Stimulated activated CD4-positive, alpha-beta T cell treated with anti-CD3 and anti-CD28 coated beads, TNF-alpha, amount 100 ng/mL, for 1 hour (primary cell): ENCODE data around the gene NCOA6.

ENCODE experiments used
- DNase-seq, 3 donors: peaks; one replicate each; pipeline ENCODE4 v3.0.0-alpha.2; 2020; ENCODE audit warnings: low read depth in 3 of 3, low spot score in 1 of 3

NCOA6 gene

DNA sequence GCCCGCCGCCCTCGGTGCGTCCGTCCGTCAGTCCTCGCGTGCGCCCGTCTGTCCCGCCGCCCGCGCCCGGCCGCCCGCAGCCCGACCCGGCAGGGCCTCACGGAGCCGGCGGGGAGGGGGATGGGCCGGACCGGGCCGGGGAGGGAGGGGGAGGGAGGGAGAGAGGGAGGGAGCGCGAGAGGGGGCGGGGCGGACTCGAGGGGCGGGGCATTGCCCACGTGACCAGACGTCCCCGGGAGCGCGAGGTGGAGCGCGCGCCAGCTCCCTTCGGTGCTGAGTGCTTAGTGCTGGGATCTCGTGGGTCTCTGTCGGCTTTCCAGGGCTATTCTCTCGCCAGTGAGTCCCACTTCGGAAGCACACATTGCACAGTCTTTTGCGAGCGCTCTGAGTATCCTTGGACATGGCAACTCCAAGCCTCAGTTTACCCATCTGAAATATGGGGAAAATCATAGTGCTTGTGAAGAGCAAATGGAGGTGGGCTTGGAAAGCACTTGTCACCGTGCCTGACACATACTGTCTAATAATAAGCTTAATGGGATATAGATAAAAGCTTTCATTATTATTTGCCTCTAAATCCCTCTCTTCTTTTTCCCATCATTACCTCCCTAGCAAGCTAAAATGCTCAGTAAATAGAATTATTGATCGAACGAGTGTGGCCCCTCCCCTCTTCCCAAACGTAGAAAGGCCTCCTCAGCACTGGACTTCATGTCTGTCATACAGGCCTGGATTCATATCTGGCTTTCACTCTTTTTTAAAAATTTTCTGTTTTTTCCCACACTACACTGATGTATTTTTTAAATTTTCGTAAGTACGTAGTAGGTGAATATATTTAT lies at the start of gene NCOA6:
NCOA6 (minus strand) TSS at position 122 of the 833 bp plus-strand sequence. CDS start 43,296 bp downstream, outside the sequence.
- peak; percentile 68 to 90 (median 77) for DNase-seq

DNA sequence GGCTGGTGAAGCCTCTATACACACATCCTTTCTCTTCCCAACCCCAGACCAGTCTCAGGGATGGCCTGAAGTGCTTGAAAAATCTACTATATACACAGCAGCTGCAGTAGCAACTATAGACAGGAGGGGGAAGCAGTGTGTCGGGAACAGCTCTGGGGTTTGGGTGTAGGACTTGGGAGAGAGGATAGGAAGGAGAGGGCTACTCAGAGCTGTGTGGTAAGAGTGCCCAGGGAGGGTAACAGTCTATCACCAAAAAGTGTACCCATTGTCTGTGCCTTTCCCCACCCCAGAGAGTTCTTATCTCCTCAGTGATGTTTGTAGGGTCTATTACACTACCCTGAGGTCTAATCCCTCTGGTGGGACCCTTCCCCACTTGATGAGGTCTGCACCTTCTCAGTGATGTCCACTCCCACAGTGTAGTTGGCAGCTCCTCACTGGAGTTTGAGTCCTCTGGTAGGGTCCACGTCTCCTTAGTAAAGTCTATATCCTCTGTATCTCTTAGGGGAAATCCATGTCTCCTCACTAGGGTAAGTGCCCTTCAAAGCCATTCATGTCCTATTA lies 48.7 kb upstream of the NCOA6 start:
- peak in 1 of 3 donors; percentile 29 for DNase-seq

DNA sequence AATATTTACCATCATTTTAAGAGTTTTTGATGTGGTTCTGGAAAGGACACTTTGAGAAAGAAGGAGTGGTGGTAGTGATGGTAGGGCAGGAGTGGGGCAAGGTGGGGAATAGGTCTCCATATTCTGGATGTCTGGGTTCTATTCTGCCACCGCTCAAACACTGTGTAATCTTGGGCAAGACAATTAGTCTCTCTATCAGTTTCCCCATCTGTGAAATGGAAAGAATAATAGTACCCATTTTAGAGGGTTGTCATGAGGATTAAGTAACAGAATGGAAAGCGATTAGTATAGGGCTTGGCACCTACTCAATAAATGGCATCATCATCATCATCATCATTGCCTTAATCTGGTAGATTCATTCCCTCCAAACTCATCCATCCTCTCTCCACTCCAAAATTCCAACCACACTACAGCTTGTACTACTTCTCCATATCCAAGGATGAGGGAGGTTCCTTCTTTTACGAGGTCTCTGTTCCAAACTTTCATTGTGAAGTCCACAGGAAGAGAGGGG lies 48.2 kb upstream of the NCOA6 start:
- DNase-seq: no peak

DNA sequence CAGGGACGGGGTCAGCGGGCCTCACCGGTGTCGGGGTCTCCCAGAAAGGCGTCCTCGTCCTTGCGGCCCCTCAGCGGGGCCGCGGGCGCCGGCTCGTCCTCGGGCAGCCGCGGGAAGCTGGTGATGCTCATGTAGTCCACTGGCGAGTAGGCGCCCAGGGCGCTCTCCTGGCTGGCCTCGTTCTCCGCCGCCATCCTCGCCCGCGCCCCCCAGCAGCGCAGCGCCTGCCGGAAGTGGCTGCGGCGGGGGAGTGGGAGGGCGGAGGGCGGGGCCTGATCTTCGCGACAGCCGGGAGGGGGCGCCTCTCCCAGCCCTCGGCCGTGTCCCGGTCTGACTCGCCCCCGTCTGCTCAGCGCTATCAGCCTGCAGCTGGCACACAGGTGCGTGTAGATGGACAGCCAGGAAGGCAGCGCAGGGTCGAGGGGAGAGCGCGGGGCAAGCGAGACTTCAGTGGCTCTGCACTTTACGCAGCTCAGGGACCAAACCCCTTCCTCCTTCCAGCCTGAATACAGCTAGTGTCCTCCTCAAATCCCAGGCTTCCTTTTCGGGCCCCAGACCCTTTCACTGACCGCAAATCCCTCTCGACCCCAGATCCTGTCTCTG lies 47.3 kb upstream of the NCOA6 start, which contains the start of gene GGT7:
GGT7 (minus strand) TSS at position 235 of the 603 bp plus-strand sequence; CDS start at position 194, 41 bp downstream.
- DNase-seq: peak; percentile 75 to 89 (median 83)

DNA sequence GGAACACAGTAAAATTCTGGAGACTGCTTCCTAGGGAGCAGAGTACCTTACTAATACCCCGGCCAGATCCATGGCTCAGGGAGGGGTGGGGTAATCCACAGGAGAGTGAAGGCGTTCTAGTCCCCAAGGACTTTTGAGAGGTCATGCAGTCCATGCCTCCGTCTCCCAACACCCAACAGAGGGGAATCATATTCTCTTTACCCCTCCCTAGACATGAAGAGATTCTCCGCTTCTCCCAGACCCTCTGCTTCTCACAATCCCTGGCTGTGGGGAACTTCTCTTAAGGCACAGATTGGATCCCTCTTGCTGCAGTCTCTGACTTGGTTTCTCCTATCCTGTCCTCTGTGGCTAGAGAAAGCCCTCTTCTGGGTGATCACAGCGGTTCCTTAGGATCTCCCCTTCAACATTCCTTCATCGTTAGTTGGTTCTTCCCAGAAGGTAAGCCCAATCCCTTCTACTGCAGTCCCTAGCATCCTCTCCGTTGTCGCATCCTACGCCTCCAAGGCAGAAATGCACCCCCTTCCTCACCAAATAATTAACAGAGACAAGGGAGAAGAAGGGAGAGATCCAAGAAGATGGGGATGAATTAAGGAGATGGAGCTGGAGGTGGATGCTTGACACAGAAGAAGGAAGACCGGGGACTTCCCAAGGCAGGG lies 46.6 kb upstream of the NCOA6 start:
- no peak for DNase-seq

DNA sequence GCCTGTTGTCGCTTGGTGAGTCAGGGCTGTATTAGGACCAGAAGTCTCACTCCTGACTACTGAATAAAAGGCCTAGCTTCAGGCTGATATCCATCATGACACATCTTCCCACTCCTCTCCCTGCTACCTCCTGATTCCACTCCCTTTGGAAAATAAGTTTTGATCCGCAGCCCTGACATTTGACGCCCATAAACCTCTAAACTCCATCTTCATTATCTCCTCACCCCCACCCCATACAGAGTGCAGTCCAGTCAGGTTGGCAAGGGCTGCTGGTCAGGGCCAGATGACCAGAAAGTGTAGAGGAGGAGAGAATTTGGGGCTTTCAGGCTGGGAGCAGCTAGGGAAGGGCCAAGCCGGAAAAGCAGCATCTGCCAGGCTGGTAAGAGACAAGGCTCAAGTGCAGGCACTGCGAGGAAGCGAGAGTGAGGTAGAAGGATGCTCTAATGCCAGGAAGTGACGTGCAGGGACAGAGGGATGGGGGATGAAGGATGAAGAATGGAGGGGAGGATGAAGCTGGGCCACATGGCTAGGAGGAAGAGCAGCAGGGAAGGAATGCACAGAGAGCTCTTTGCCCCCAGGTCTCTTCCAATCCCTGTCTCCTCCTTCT lies 46.0 kb upstream of the NCOA6 start:
- DNase-seq: no peak

DNA sequence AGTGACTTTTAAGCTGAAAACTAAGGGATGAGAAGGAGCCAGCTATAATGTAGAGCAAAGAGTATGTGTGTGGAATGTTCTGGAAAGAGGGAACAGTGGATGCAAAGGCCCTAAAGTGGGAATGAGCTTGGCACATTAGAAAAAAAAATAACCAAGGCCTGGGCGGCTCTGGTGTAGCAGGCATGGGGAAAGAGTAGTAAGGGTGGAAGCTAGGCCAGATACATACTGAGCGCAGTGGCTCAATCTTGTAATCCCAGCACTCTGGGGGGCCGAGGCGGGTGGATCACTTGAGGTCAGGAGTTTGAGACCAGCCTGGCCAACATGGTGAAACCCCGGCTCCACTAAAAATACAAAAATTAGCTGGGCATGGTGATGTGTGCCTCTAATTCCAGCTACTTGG lies 38.8 kb upstream of the NCOA6 start:
- DNase-seq: no peak

DNA sequence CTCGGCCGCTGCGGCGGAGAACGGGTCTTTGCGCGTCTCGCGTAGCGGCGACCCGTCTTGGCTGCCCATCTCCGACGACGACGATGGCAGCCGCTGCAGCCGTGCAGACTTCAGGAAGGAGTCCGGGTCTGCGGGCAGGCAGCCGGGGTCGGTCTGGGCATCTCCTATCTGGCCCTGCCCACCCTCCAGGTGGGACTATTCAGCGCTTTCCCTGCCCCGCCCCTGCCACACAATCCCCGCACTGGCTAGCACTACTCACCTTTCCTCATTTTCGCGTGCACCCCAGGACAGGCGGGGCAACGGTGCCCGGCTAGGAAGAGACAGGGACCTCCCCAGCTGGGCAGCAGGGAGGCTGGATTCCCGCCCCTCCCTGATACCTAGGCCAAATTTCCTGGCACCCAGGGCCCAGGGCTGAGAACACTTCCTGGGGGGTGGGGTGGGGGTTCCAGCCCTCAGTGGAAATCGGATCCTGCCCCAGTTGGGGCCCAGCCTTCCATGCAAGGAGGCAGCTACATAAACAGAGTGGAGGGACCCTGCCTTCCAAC lies 38.0 kb upstream of the NCOA6 start:
- DNase-seq: no peak

DNA sequence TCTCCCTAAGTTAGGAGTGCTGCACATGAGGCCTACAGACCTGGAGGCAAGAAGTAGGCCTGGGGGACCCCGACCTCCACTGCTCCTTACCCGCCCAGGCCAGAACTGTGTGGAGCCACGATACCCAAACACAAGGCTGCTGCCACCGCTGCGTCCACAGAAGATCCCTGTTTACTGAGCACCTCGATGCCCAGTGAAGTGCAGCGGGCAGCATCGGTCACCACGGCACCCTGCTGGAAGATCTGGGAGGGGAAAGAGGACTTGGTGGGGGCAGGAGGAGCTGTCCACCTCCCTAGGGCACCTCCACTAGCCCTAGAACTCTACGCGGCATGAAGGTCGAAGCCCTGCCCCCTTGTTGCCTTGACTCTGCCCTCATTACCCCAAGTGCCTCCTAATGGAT lies 37.3 kb upstream of the NCOA6 start:
- no peak for DNase-seq

DNA sequence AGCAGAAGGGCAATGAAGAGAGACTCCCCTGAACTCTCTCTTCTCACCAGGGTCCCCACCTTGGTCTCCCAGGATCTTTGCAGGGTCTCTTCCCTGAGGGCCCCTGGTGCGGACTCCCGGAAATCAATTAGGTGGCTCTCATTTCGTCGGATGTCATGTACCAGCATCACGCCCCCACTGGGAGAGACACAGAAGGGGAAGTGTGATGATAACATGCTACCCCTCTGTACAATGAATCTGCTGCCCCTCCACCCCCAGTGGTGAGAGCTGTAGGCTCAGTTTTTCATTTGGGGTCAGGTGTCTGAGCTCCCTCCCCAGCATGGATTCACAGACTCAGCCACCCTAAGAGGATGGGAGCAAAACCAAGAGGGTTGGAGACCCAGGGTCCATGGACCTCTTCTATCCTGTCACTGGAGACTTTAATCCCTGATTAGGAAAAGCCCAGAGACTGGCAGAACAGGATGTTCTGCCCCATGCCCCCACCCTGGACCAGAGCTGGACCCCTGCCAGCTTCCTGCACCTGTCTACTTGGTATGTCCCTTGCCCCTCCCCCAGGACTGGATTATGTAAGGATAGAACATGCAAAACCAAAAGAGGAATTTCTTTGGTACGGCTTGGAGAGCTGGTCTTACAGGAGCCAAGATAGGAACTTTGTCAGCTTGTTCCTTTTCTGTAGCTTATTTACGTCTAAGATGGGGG lies 36.1 kb upstream of the NCOA6 start:
- DNase-seq: no peak

DNA sequence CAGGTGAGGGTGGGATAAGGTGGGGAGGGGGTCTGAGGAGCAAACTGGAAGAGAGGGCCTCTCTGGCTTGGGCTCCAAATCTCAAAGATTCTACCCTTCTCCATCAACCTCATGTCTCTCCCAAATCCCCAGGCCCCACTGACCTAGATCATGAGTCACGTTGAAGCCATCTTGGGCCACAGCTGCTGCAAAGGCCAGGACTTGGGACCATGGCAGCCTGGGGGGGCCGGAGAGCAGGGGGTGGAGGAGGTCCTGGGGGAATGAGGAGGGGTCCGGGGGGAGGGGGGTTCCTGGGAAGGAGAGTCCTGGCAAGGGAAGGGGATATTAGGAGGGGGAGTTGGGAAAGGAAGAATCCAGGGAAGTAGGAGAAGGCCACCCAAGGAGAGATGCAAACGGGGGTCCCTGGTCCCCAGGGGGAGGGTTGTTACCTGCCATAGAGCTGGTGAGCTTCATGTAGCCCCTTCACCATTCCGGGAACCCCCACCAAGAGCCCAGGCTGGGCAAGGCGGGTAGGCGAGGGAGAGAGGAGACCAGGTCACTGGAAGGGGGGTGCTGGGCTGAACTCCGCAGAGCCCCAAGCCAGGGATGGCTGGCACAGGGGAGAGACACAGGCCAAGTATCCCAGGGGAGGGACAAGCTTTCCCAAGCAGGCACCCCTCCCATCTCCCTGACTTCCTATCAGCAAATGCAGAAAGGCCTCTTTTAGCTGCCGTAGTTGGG lies 34.5 kb upstream of the NCOA6 start:
- DNase-seq: no peak

DNA sequence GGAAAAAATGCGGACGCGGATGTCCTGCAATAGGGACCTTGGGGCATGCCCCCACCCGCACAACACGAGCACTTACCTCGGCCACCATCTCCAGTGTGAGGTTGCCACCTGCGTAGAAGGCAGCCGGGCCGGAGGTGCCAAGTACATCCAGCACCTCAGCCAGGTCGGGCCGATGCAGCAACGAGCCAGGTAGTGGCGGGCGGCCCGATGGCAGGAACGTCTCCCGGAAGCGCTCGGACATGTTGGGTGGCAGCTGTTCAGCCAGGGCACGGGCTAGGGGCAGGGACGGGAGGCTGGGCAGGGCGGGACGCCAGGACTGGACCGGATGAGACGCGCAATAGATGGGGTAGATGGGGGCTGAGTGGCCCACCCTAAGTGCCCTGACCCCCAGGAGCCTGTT lies 33.9 kb upstream of the NCOA6 start:
- no peak for DNase-seq

DNA sequence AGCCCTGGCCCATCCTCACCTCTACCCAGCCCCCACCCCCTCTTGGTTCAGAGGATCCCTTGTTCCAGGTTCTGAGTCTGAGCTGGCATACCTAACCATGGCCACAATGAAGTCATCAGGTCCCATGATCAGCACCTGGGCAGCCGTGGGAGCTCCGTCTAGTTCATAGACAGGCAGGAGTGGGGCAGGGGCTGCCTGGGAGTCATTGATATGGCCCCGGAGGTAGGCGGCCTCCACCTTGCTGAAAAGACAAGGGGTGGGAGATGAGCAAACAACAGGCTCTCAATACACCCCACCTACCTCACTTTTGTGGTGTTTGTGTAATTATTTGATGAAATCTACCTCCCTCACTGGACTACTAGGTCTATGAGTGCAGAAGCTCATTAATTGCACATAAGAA lies 26.8 kb upstream of the NCOA6 start:
- no peak for DNase-seq

DNA sequence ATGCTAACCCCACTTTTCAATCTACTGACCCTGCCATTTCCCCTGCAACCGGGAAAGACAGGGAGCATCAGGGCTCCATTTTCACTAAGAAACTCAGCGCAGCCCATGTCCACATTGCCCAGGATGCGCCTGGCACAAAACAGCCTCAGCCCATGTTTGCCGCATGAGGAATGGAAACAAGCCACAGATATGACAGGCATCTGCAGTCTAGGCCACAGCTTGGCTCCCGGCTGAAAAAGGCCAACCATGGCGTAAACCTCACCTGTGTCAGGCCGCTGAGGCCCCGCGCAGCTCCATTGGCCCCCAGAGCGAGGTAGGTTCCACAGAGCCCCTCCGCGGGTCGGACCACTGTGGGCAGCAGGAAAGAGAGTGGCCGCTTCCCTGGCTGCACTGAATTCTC lies 25.5 kb upstream of the NCOA6 start:
- no peak for DNase-seq

DNA sequence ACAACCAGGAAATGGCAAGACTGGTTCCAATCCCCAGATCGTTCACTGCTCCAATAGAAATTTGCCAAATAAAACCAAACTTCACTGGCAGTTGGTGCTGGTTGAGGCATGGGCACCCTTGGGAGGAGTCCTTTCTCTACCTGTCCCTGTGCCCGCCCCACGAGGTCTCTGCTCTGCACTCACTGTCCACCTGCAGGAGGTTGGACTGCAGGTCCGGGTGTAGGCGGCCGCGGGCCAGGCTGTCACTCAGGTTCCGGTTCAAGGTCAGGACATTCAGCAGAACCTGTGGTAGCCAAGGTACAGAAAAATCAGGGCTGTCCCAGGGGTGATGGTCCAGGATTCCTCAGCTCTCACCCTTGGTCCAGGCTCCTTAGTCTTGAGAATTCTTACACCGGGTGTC lies 24.3 kb upstream of the NCOA6 start:
- DNase-seq: no peak

DNA sequence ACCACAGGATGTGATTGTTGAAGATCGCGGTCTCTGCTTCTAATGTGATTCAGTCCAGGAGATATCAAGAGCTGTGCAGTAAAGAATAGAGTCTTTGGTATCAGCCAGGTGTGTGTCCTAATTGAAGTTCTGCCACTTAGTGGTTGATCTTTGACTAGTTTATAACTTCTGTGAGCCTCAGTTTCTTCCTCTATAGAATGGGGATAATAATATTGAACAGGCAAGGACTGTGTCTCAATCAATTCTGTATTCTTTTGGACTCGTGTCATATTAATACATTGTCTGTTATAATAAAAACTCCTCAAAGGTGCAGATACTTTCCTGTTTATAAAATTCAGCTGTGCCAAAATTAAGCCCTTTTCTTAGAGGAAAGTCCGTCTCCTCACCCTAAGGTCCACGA lies 23.1 kb upstream of the NCOA6 start:
- DNase-seq: no peak

DNA sequence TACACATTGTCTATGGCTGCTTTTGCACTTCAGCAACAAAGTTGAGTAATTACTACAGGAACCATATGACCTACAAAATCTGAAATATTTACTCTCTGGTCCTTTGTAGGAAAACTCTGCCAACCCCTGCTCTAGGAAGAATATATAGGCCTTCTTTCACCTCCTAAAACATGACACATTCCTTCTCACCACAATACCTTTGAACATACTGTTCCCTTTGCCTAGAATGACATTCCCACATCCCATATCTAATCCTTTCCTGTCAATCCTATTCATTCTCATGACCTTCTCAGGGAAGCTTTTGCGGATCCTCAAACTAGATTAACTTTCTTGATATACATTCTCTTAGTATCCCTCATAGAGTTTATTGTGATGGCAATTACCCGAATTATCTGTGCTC lies 18.0 kb upstream of the NCOA6 start:
- no peak for DNase-seq

DNA sequence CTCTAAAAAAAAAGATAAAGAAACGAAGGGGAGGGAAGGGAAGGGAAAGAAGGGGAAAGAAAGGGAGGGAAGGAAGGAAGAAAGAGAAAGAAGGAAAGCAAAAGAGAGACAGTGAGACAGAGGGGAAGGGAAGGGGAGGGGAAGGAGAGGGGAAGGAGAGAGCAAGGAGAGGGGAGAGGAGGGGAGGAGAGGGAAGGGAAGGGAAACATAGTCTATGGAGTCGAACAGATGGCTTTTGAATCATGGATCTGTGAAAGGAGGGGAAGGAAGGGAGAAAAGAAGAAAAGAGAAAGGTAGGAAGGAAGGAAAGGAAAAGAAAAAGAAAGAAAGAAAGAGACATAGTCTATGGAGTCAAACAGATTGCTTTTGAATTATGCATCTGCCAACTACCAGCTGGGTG lies 16.7 kb upstream of the NCOA6 start:
- no peak for DNase-seq

DNA sequence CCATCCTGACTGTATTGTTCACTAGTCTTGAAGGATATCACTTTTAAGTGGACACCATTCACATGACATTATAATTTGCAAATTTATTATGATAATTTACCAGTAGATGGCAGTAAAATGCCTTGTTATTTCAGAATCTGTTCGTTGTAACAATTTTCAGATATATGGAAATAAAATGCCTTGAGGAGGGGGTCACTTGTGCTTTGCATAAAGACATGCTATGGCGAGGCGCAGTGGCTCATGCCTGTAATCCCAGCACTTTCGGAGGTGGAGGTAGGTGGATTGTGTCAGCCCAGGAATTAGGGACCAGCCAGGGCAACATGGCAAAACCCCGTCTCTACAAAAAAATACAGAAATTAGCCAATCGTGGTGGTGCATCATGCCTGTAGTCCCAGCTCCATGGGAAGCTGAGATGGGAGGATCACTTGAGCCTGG lies 9.0 kb upstream of the NCOA6 start:
- no peak for DNase-seq

DNA sequence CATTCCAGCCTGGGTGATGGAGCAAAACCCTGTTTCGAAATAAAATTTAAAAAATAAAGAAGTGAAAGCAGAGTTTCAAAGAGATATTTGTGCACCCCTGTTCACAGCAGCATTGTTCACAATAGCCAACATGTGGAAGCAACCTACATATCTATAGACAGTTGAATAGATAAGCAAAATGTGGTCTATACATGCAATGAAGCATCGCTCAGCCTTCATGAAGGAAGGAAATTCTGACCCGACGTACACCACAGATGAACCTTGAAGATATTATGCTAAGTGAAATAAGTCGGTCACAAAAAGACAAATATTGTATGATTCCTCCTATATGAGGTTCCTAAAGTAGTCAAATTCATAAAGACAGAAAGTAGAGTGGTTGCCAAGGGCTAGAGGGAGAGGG lies 6.5 kb upstream of the NCOA6 start:
- no peak for DNase-seq
